Muscle layer of colon (tissue), 2 donors: ENCODE data around the gene ARL6IP4.

Source experiments
- H3K27ac ChIP-seq: one replicate; pipeline ENCODE4 v1.7.0; 2013; ENCODE audit warnings: low read depth, mild to moderate bottlenecking, low read length, moderate library complexity
- H3K27me3 ChIP-seq, 2 donors: one replicate each; pipeline ENCODE4 v1.7.0; 2013; ENCODE audit warnings: low read length in 2 of 2, mild to moderate bottlenecking in 2 of 2; ENCODE audit not compliant: insufficient read depth in 2 of 2, control insufficient read depth in 1 of 2
- H3K36me3 ChIP-seq: one replicate; pipeline ENCODE4 v1.7.0; 2013; ENCODE audit warnings: mild to moderate bottlenecking, low read length; ENCODE audit not compliant: insufficient read depth
- H3K4me1 ChIP-seq: one replicate; pipeline ENCODE4 v1.7.0; 2013; ENCODE audit warnings: mild to moderate bottlenecking, low read length; ENCODE audit not compliant: insufficient read depth
- H3K4me3 ChIP-seq, 2 donors: one replicate each; pipeline ENCODE4 v1.7.0; 2013; ENCODE audit warnings: low read length in 2 of 2, low read depth in 1 of 2, mild to moderate bottlenecking in 1 of 2, moderate library complexity in 1 of 2
- H3K9ac ChIP-seq: one replicate; pipeline ENCODE4 v1.7.0; 2013; ENCODE audit warnings: low read length
- H3K9me3 ChIP-seq: one replicate; pipeline ENCODE4 v1.7.0; 2013; ENCODE audit warnings: mild to moderate bottlenecking, low read length
- donor health status: abdominal sarcoma.
- donor health status: Adenocarcinoma of cecum.

Gene ARL6IP4

DNA sequence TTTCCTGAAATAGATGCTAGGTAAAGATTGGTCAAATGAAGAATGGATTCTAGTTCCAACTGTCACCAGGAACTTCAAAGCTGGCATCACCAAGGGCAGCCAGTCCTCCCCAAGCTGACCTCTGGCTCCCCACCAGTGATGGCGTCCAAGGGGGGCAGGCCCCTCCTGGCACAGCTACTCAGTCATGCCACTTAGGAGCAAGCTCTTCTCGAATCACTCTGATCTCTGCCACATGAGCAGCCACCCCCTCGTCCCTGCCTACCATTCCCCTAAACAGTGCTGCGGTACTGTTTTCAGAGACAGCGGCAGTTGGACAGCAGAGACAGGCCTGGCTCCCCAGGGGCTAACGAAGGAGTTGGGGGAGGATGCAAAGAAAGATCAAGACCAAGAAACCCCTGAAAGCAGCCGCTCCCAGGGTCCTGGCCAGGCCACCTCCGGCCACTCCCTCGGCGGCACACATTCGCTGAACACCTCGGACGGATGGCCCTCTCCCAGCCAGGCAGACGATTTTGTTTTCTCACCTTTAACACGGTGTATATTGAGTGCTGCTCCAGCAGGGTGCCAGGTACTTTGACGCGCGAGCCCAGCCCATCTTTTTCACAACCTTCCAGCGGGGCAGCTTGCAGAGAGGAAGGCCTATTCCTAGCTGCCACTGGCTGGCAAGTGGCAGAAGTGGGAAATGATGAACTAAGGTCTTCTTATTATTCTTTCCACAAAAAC is 47.4 kb downstream of the ARL6IP4 start:
- H3K27me3 ChIP-seq, result no peaks in the 10 kb centered on the region
- peaks cover 12% of the 10 kb centered on the region for H3K36me3 ChIP-seq
- no peaks in the 10 kb centered on the region for H3K9me3 ChIP-seq
- H3K4me3 ChIP-seq, result no peak overlapping the region
- H3K27ac ChIP-seq, result no peak overlapping the region
- H3K9ac ChIP-seq, result no peak overlapping the region
- no peaks in the 10 kb centered on the region for H3K4me1 ChIP-seq

DNA sequence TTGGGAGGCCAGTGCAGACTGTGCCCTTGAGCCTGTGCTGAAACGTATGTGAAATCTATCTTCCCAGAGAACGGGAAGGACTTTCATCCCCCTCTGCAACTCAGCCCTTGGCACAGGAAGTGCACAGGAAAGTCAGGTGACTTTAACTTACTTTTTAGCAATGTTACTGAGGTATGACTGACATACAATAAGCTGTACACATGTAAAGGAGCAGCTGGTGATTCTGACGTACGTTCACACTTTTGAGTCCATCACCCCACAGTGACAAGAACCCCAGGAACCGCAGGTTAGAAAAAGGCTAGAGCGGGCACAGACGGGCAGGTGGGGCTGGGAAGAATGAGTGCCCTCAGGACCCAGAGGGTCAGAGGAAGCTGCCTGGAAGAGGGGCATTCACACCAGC is 48.0 kb downstream of the ARL6IP4 start:
- H3K36me3 ChIP-seq, result peaks cover 18% of the 10 kb centered on the region
- H3K4me3 ChIP-seq, result no peak overlapping the region
- H3K4me1 ChIP-seq, result no peaks in the 10 kb centered on the region
- no peaks in the 10 kb centered on the region for H3K27me3 ChIP-seq
- no peaks in the 10 kb centered on the region for H3K9me3 ChIP-seq
- H3K27ac ChIP-seq, result no peak overlapping the region
- H3K9ac ChIP-seq, result no peak overlapping the region

DNA sequence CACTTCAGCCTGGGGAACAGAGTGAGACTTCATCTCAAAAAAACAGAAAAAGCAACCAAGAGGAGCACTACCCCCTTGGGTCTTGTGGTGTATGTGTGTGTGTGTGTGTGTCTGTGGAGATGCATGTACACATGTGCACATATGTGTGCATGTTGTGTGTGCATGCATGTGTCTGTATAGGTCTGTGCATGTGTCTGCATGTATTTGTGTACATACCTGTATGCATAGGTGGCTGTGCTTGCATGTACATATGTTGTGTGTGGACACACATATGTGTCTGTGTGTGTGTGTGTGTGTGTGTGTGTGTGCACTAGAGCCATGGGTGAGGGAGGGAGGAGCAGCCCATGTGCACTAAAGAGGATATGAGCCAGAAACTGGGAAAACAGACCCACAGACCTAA is 49.1 kb downstream of the ARL6IP4 start:
- peaks cover 27% of the 10 kb centered on the region for H3K36me3 ChIP-seq

DNA sequence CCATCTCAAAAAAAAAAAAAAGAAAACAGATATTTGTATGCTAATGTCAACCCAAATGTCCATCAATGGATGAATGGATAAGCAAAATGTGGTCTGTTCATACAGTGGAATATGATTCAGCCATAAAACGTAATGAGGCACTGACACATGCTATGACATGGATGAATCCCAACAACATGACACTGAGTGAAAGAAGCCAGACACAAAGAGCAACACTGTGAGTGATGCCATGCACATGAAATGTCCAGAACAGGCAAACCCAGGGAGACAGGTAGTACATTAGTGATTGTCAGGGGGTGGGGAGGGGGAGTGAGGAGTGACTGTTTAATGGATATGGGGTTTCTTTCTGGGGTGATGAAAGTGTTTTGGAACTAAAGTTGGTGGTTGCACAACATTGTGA is 50.2 kb downstream of the ARL6IP4 start:
- no peak overlapping the region for H3K9ac ChIP-seq
- no peaks in the 10 kb centered on the region for H3K4me1 ChIP-seq
- no peak overlapping the region for H3K27ac ChIP-seq
- H3K9me3 ChIP-seq, result no peaks in the 10 kb centered on the region
- H3K36me3 ChIP-seq, result peaks cover 27% of the 10 kb centered on the region
- no peak overlapping the region for H3K4me3 ChIP-seq
- H3K27me3 ChIP-seq, result no peaks in the 10 kb centered on the region

More for the DNA sequence above, 49.1 kb downstream of the ARL6IP4 start:
- Histone ChIP-seq H3K27me3 (no peaks in the 10 kb centered on the region), H3K4me1 (no peaks in the 10 kb centered on the region), H3K4me3 (no peak overlapping the region), H3K9me3 (no peaks in the 10 kb centered on the region), H3K27ac (no peak overlapping the region), H3K9ac (no peak overlapping the region)

DNA sequence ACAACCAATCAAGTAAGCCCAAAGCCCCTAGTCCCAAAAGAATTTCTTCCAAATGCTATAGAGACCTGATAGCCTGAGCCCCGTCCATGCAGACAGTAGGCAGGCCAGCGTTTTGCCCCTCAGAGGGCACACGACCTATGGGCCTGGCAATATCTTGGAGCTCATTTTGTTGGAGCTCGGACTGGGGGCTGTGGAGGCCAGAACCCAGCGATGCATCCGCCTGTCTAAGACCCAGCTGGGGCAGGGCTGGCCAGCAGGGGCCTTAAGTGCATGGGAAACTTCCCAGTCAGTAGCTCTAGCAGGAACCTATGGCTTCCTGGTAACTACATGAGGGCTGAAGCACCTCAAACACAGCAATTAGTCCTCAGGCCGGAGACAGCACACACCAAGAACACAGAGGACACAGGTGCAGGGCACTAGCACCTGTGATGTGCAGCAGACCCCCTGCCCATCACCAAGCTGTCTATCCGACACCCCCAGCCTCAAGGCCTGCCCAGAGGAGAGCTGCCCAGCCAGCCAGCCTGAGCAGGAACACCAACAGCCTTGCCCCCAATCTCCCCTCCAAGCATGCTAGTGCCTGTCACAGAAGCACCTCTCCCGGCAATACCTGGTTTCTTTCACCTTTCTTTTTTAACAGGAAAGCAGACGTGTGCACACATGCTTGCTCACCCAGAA is 50.8 kb downstream of the ARL6IP4 start:
- H3K9me3 ChIP-seq, result no peaks in the 10 kb centered on the region
- H3K4me1 ChIP-seq, result no peaks in the 10 kb centered on the region
- H3K4me3 ChIP-seq, result no peak overlapping the region
- H3K27me3 ChIP-seq, result no peaks in the 10 kb centered on the region
- H3K9ac ChIP-seq, result no peak overlapping the region
- peaks cover 27% of the 10 kb centered on the region for H3K36me3 ChIP-seq
- no peak overlapping the region for H3K27ac ChIP-seq
